LHCN-M2 (cell line): Measurements from ENCODE around the gene DROSHA. TPM values are rescaled to one million over a fixed set of nuclear protein-coding genes. Genes with fewer than 3 reads are reported as not detected.

ENCODE experiments used
- total RNA-seq: library from RNA; depleted of rRNA; stranded (reverse); fragments of >200 nt; gene quantifications from 2 replicates; pipeline ENCODE4 v1.2.3, GENCODE V29; 2014; rRNA removed

Gene DROSHA
- total RNA-seq, 1 experiment from 2014 or later = 40.8 TPM

Other genes with a start within 250 kb of the DROSHA start
- 25.7 and 34.2 TPM in 2 replicates for gene C5orf22, start 208 bp upstream of the DROSHA start, total RNA-seq
- not detected in 2 replicates for gene PDZD2, start 107.0 kb upstream of the DROSHA start, total RNA-seq